Right hindlimb (tissue), 1 donor: ENCODE measurements around the gene TNN.

Experiments
- DNase-seq: peaks from one replicate; pipeline ENCODE4 v3.0.0-alpha.2; 2018

Gene TNN

GRCh38 chr1:175148068-175148467 is 80.4 kb downstream of the TNN start:
- DNase-seq, result no peak

DNA sequence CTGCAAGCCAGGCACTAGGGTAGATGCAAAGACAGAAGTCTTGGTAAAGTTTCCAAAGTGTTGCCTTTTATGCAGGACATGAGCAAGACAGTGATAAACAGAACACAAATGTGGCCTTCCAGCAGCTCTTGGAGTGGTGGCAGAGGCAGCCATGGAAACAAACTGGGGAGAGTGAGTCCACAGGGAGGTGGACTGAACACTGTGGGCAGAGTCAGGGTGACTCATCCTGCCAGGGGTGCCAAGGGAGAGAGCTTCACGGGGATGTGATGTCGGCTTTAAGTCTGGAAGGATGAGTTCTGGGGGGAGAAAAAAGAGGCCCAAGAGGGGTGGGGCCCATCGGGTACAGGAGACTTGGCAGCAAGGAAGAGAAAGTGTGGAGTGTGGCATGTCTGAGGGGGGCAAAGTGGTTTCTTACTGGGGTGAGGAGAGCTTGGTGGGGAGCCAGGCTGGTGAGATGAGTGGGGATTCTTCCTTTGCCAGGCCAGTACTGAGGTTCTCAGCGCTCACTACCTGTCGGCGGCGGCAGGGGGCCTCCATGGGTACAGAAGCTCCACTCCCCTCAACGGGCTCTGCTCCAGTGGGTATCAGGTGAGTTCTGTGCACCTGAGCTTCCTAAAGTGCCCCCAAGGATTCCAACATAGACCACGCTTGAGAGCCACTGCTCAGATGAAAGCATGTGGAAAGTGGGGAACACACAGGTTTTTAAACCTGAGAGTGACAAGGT is 83.1 kb downstream of the TNN start:
- no peak for DNase-seq

GRCh38 chr1:175152006-175152652 is 84.5 kb downstream of the TNN start:
- DNase-seq, result peak; percentile 61

- DNase-seq, result peak; percentile 59
These were observed 87.2 kb downstream of the TNN start for GRCh38 chr1:175154629-175155472.

- DNase-seq, result no peak
These were observed 87.8 kb downstream of the TNN start for GRCh38 chr1:175155473-175155856.

DNA sequence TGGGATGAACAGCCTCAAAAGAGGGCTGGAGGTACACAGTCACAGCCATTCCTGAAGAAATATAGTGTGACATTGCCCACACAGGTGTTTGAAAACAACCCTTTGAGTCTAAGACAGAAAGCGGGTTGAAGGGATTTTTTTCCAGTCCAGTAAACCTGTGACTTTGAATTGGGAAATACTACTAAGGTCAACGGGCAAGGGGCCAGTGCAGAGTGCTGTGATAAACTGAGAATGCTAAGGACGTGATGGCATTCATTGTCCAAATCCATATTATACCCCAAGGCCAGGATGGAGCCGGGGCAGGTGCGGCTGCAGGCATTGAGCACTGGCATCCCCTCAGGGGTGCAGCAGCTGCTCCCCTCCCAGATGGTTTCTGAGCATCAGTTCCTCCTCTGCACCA is 88.3 kb downstream of the TNN start:
- DNase-seq, result no peak

DNA sequence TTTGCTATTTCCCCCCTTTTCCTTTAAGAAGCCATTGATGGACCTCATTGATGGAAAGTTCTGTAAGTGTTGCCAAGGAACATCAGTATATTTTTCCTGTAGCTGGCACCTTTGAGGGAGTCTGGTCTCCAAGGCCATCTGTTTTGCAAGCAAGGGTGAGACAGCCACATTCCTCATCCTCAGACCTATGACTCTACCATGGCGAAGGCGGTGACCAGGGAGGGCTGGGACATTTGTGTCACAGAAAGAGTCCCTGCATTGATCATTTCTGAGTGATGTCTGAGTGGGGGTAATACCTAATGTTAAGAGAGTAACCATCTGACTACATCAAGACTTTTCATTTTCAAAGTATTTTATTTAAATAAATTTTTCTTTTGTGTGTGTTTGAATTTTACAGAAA is 89.6 kb downstream of the TNN start:
- no peak for DNase-seq

DNA sequence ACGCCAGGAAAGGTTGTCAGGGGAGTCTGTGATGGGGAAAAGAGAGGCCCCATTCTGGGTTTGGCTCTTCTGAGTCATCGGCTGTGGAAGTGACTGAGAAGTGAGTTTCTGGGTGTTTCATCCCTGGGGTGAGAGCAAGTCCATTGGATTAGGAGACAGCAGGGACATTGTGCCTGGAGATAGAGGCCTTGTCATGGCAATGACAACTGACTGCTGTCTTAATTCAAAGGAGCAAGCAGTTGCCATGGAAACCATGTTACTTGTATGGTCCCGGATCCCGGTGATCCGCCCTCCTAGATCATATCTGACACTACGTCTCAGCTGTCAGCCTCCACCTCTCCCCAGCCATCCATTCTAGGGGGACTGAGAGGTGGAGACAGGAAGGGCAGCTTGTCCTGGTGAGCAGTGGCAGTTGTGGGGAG is 90.5 kb downstream of the TNN start:
- no peak for DNase-seq

GRCh38 chr1:175162955-175163354 is 95.3 kb downstream of the TNN start:
- peak; percentile 74 for DNase-seq

GRCh38 chr1:175163702-175164101 is 96.1 kb downstream of the TNN start:
- no peak for DNase-seq

DNA sequence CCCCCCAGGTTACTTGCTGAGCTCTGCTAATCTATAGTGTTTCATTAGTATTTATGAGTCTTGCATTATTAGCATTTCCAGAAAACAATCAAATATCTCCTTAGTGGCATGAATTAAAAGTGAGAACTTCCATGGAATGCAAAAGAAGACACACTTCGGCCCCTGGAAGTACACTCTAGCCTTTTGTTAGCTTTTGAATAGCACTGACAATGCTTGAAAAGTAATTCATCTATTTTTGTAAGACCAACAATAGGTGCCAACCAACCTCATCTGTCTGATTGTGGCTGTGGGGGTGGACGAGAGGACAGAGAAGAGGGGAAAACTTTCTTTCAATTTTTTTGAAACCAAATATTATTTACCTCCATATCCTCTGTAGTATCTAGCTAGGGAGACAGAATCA is 97.1 kb downstream of the TNN start:
- DNase-seq, result no peak

GRCh38 chr1:175166746-175167145 is 99.1 kb downstream of the TNN start:
- DNase-seq, result no peak

DNA sequence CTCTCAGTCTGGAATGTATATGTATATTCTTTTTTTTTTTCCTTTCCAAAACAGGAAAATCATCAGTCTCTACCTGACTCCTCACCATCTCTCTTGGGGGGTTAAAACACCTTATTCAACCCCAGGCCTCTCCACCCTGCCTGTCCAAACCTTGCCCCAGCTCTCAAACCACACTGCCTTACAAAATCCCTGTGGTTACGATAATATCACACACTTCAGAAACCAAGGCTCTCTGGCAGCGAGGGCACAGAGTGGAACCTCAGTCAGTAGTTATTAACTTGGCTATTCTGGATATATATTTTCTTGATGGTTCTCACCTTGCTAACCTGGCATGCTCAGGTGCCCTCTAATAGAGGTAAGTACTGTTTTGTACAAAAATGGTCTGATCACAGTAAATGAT is 100.2 kb downstream of the TNN start:
- no peak for DNase-seq

GRCh38 chr1:175168782-175169181 is 101.1 kb downstream of the TNN start:
- DNase-seq, result no peak

DNA sequence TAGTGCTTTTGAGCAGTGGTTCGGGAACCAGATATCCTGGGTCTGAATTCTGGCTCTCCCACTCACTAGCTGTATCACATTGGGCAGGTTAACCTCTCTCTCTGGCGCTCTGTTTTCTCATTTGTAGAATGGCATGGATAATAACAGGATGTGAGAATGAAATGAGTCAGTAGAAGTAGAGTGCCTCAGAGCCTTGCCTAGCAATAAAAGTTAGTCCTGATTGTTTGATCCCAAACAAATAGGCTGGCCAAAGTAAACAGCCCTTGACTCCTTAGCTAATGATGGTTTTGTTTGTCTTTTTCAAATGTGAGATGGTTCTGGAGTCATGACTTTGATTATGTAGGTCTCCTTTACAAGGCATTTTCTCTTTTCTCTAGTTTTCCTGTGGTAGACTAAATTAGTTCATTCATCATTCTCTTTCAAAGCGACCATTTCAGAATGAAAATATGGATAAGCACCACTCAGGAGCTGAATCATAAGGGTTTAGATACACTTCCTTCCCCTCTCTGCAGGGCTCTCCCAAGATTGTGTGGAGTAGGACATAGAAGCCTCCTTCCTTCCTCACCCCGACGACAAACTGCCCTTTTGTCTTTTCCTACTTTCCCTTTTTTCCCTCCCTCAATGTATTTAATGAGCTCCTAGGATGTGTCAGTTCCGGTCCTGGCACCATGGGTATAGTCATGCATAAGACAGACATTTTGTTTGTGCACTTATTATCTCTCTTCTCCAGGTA is 101.8 kb downstream of the TNN start:
- DNase-seq, result no peak

DNA sequence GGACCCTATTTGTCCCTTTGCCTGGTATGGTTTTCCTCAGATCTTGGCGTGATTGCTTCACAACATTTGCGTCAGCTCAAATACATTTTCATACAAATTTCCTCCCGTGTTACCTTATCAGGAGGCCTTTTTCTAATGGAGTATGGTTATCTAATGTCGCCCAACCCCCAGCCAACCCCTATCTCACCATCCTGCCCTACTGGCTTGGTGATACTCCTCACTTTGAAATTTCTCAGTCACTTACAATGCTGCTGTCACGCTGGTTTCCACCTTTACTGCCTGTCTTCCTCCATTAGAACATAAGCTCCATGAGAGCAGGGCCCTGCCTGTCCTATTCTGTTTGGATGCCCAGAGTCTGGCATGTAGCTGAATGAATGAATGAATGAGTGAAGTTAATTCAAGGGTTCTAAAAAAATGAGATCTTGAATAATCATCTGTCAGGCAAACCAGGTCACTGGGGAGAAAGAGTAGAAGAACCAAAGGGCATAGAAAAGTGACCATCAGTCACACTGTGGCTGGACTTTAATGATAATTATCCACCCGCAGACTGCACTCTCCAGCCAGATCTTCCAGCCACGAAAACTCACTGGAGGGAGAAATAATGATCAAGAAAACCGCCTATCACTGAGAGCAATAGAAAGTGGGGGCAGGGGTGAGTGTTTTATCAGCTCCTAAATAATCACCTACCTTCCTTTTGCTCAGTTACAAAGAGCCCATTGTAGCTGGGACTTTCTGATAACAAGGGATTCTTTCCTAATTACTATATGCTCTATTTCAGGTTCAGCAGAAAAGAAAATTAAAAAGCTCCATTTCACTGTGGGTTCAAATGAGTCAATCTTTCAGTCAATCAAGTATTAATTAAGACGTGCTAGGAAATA is 103.6 kb downstream of the TNN start:
- DNase-seq, result no peak

DNA sequence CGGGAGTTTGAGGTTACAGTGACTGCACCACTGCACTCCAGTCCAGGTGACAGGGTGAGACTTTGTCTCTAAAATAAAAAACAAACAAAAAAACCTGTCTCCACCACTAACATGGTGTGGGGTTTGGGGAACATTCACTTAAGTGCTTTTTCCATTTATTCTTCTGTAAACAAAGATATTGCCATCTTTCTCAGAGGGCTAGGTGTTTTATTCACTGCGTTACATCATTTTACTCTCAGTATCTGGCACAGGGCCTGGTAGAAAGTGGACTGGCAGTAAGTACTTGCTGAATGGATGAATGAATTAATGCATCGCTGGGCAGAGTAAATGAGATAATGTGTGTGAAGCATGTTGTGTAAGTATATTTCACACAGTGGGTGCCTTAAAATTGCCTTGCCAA is 104.9 kb downstream of the TNN start:
- DNase-seq, result no peak

DNA sequence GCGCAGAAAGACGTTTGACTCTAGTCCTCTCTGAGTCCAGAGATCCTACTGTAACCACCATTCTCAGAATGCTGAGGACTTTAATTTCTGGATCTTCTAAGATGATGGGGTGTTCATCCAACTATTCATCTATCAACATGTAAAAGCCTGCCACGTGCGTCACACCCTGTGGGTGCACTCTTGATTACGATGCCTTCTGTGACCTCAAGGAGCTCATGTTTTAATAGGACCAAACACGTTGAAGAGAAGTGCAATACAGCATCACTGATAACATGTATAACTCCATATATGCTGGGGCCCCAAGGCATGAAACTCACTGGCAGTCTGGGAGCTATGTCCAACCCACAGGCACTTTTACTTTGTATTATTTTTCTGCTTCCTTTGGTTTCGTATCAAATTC is 105.9 kb downstream of the TNN start:
- no peak for DNase-seq

DNA sequence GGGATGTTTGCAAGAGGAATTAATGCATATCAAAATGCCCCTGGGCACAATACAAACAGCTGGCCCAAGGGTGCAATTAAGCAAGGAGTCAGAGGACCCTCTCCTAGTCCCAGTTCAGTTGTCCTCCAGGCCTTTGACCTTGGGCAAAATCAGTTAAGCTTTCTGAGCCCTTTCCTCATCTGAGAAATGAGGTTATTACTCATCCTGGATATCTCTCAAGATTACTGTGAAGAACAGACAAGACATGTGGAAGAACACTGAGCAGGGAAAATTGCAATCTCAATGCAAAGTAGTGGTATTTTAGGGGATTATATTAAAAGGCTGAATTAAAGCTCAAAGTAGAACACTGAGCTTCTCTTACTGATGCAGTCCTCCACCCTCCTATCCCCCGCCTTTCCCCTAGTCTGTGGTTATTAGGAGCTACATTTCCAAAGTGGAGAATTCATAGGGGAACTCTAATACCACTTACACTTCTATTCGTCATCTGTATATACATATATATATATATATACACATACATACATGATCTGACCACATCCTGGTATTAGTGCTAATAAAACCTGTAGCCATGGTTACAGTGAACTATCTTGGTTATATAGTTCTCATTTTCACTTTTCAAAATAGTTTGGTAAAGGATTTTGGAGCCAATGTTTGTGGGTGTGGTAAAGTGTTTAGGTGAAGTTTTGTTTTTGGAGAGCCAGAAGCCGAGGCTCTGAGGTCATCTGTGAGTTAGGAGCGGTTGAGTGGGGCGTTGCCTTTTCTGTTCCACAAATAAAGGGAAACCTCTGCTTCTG is 106.9 kb downstream of the TNN start:
- DNase-seq, result peak; percentile 31

DNA sequence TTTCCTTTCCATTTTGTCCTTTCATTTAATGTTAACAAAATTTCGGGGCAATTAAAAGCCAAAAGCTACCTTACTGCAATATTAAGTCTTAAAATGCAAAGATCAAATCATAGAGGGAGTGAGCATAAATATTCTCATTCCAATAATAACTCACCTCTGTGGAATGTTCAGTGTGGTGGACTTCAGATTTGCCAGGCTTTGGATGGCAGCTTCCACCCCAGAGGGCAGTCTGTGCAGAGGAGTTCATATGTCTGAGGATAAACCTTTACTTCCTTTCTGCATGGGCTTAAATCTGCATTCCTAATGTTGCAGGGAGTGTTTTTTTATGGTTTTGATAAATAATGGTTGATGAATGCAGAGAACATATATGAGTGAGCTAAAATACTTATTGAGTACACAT is 108.6 kb downstream of the TNN start:
- DNase-seq, result no peak

- no peak for DNase-seq
These were observed 110.4 kb downstream of the TNN start for GRCh38 chr1:175178056-175178455.
